HepG2 (cell line): ENCODE measurements around the gene MAP2K3. TPM values are rescaled to one million over a fixed set of nuclear protein-coding genes. Genes with fewer than 3 reads are reported as not detected.
A peak's percentile ranks its signal among the peaks of the same experiment; 100 is the strongest.

Experiments used
- ATF6 ChIP-seq: sonication (generic); formaldehyde crosslinking; conservative IDR thresholded peaks from 2 replicates; pipeline ENCODE4 v1.4.0; 2020; ENCODE audit warnings: missing genetic modification reagents
- CHD4 ChIP-seq: fragments of 200-600 bp; sonication (generic); IDR thresholded peaks from 2 replicates; pipeline ENCODE4 v1.7.0; 2017; ENCODE audit warnings: mild to moderate bottlenecking, low read length, borderline replicate concordance
- FOXA1 ChIP-seq, 2 experiments: fragments of 450-650 bp in 1 of 2; sonication (generic) in 1 of 2; formaldehyde crosslinking in 1 of 2; IDR thresholded peaks; 2 replicates each; pipeline versions ENCODE4 v1.4.0 to v1.6.1; 2016 to 2020; ENCODE audit warnings: missing genetic modification reagents in 1 of 2
- FUBP1 ChIP-seq: sonication (generic); formaldehyde crosslinking; IDR thresholded peaks from 2 replicates; pipeline ENCODE4 v1.5.1; 2020; ENCODE audit warnings: missing genetic modification reagents, mild to moderate bottlenecking, borderline replicate concordance
- GABPA ChIP-seq, 2 experiments: IDR thresholded peaks; 2 replicates each; pipeline ENCODE4 v1.6.1; 2011 to 2016; ENCODE audit warnings: low read depth in 2 of 2, low read length in 1 of 2, missing biosample characterization in 1 of 2, missing genetic modification characterization in 1 of 2
- GABPB1 ChIP-seq: IDR thresholded peaks from 2 replicates; pipeline ENCODE4 v1.6.1; 2016; ENCODE audit warnings: mild to moderate bottlenecking, missing genetic modification reagents, moderate library complexity, missing compliant biosample characterization
- GZF1 ChIP-seq: sonication (generic); formaldehyde crosslinking; IDR thresholded peaks from 2 replicates; pipeline ENCODE4 v1.5.1; 2020; ENCODE audit warnings: mild to moderate bottlenecking, missing genetic modification reagents
- HMGXB3 ChIP-seq: sonication (generic); formaldehyde crosslinking; IDR thresholded peaks from 2 replicates; pipeline ENCODE4 v1.4.0; 2020; ENCODE audit warnings: missing genetic modification reagents, borderline replicate concordance
- KLF12 ChIP-seq: sonication (generic); formaldehyde crosslinking; IDR thresholded peaks from 2 replicates; pipeline ENCODE4 v1.4.0; 2020; ENCODE audit warnings: missing genetic modification reagents, borderline replicate concordance
- KLF15 ChIP-seq: sonication (generic); formaldehyde crosslinking; IDR thresholded peaks from 2 replicates; pipeline ENCODE4 v1.8.1; 2023; ENCODE audit warnings: borderline replicate concordance, mild to moderate bottlenecking, inconsistent platforms, missing genetic modification reagents, mixed read lengths
- NCOA2 ChIP-seq: sonication (generic); formaldehyde crosslinking; IDR thresholded peaks from 2 replicates; pipeline ENCODE4 v1.8.0; 2022; ENCODE audit warnings: inconsistent platforms
- ZBTB38 ChIP-seq: sonication (generic); formaldehyde crosslinking; IDR thresholded peaks from 2 replicates; pipeline ENCODE4 v1.5.1; 2020; ENCODE audit warnings: mild to moderate bottlenecking, missing genetic modification reagents
- ZBTB39 ChIP-seq: sonication (generic); formaldehyde crosslinking; IDR thresholded peaks from 2 replicates; pipeline ENCODE4 v1.5.0; 2020; ENCODE audit warnings: missing genetic modification reagents
- ZMYM4 ChIP-seq: sonication (generic); formaldehyde crosslinking; IDR thresholded peaks from 2 replicates; pipeline ENCODE4 v1.8.1; 2023; ENCODE audit warnings: mild to moderate bottlenecking, missing genetic modification reagents
- ZNF282 ChIP-seq: fragments of 450-650 bp; IDR thresholded peaks from 2 replicates; pipeline ENCODE4 v1.6.1; 2018; ENCODE audit not compliant: partially characterized antibody
- ZNF292 ChIP-seq: sonication (generic); formaldehyde crosslinking; IDR thresholded peaks from 2 replicates; pipeline ENCODE4 v1.8.1; 2022; ENCODE audit warnings: mild to moderate bottlenecking, low read depth, missing genetic modification reagents, borderline replicate concordance
- ZNF552 ChIP-seq: sonication (generic); formaldehyde crosslinking; IDR thresholded peaks from 2 replicates; pipeline ENCODE4 v1.9.0; 2022; ENCODE audit warnings: missing genetic modification reagents, mild to moderate bottlenecking, borderline replicate concordance
- ZNF773 ChIP-seq: sonication (generic); formaldehyde crosslinking; IDR thresholded peaks from 2 replicates; pipeline ENCODE4 v1.4.0; 2020; ENCODE audit warnings: missing genetic modification reagents, borderline replicate concordance
- polyA plus RNA-seq, 8 experiments: library from polyadenylated mRNA; depleted of rRNA in 3 of 8; stranded (reverse) in 7 of 8; unstranded in 1 of 8; fragments of >200 nt; fragmentation: Illumina TruSeq in 4 of 8; extraction: Trizol in 4 of 8; gene quantifications; 2 replicates each; pipeline versions ENCODE4 v1.2.1 to v1.2.3, GENCODE V29; 2011 to 2016; ENCODE audit warnings: low read depth in 4 of 8, missing spikeins in 1 of 8, mixed read lengths in 1 of 8; ENCODE audit not compliant: insufficient read depth in 1 of 8
- total RNA-seq, 5 experiments: library from RNA; depleted of rRNA; stranded (reverse); fragments of >200 nt; fragmentation: Illumina TruSeq; extraction: Trizol; gene quantifications; 2 replicates each; pipeline ENCODE4 v1.2.3, GENCODE V29; 2016; ENCODE audit warnings: low read depth in 1 of 5

MAP2K3 gene
- total and polyA plus RNA-seq, 2 of the 13 experiments (the other 11 are each of a cell fraction or from before 2014, with no cell fraction given), result 20.5 to 27.4 TPM

- TF ChIP-seq KLF12 (CRISPR knock-in tag) (peak; percentile 54), ZNF282 (no peak), NCOA2 (CRISPR knock-in tag) (no peak), CHD4 (no peak), ZNF552 (CRISPR knock-in tag) (no peak), ATF6 (CRISPR knock-in tag) (no peak), ZBTB38 (CRISPR knock-in tag) (no peak), FOXA1 (IDR thresholded peaks at IDR 0.05) (no peak), FOXA1 (CRISPR knock-in tag; IDR thresholded peaks at IDR 0.05) (peak; percentile 64), GABPB1 (peak; percentile 67; the same call in 1 of the 2 replicates), ZMYM4 (CRISPR knock-in tag) (peak; percentile 52; the same call in 1 of the 2 replicates), ZNF292 (CRISPR knock-in tag) (no peak), GZF1 (CRISPR knock-in tag) (no peak), FUBP1 (no peak), HMGXB3 (CRISPR knock-in tag) (no peak), GABPA (IDR thresholded peaks at IDR 0.05; ENCODE audit: low read depth, low read length) (no peak), GABPA (CRISPR knock-in tag; IDR thresholded peaks at IDR 0.05; ENCODE audit: low read depth) (no peak), ZNF773 (no peak; the same call in 1 of the 2 replicates), ZBTB39 (no peak), KLF15 (no peak)
Observed at GRCh38 chr17:21284319-21285163, at the start of gene MAP2K3 (continued).
